NCI-H345 (cell line): ENCODE results near the gene SNHG17.
"Not testable (repeated sequence)": the region's sequence is repeated elsewhere in the genome, so short reads cannot be mapped to it uniquely, and the experiment has no call there.

ENCODE experiments used
- DNase-seq: peaks from one replicate; lab custom pipeline; 2025; lab: John Stamatoyannopoulos, UW

The SNHG17 gene

GRCh38 chr20:38434770-38435554, at the start of gene SNHG17:
SNHG17 (minus strand) TSS chr20:38435328.
- DNase-seq, result peak; percentile 97

- DNase-seq, result no peak
Measured at GRCh38 chr20:38479596-38479995, 44.5 kb upstream of the SNHG17 start.

- no peak for DNase-seq
Measured at GRCh38 chr20:38477747-38478146, 42.6 kb upstream of the SNHG17 start.

- no peak for DNase-seq
Measured at GRCh38 chr20:38473367-38473795, 38.3 kb upstream of the SNHG17 start.

GRCh38 chr20:38472513-38473366, 37.6 kb upstream of the SNHG17 start, which contains the start of gene RALGAPB:
RALGAPB (plus strand) TSS chr20:38472843; CDS start chr20:38488433, 15,590 bp downstream.
- DNase-seq, result peak; percentile 100

- no peak for DNase-seq
Measured at GRCh38 chr20:38471987-38472512, 36.9 kb upstream of the SNHG17 start.

GRCh38 chr20:38471245-38471644, 36.1 kb upstream of the SNHG17 start:
- no peak for DNase-seq

GRCh38 chr20:38466983-38467382, 31.9 kb upstream of the SNHG17 start:
- no peak for DNase-seq

- DNase-seq, result no peak
Measured at GRCh38 chr20:38466171-38466570, 31.0 kb upstream of the SNHG17 start.

- DNase-seq, result not testable (repeated sequence)
Measured at GRCh38 chr20:38461569-38461968, 26.4 kb upstream of the SNHG17 start.

GRCh38 chr20:38461167-38461566, 26.0 kb upstream of the SNHG17 start:
- not testable (repeated sequence) for DNase-seq

- not testable (repeated sequence) for DNase-seq
Measured at GRCh38 chr20:38460631-38461030, 25.5 kb upstream of the SNHG17 start.

GRCh38 chr20:38460040-38460623, 25.0 kb upstream of the SNHG17 start:
- DNase-seq, result peak; percentile 91

GRCh38 chr20:38458314-38458713, 23.2 kb upstream of the SNHG17 start:
- no peak for DNase-seq

- DNase-seq, result no peak
Measured at GRCh38 chr20:38454556-38455473, 19.7 kb upstream of the SNHG17 start.

- no peak for DNase-seq
Measured at GRCh38 chr20:38453941-38454340, 18.8 kb upstream of the SNHG17 start.

- no peak for DNase-seq
Measured at GRCh38 chr20:38452880-38453624, 17.9 kb upstream of the SNHG17 start.

GRCh38 chr20:38450412-38450975, 15.4 kb upstream of the SNHG17 start:
- no peak for DNase-seq

GRCh38 chr20:38449046-38449445, 13.9 kb upstream of the SNHG17 start:
- DNase-seq, result no peak
